PC-3 (cell line): ENCODE data around the gene SPATA1.

Source experiments
- CTCF ChIP-seq: fragments of 300-600 bp; sonication (generic); conservative IDR thresholded peaks from 2 replicates; pipeline ENCODE4 v1.5.1; 2017; ENCODE audit warnings: antibody characterized with exemption, low read depth, mild to moderate bottlenecking, low read length
- EZH2 ChIP-seq: fragments of 300-600 bp; sonication (generic); IDR thresholded peaks from one replicate; pipeline ENCODE4 v1.6.1; 2017; ENCODE audit warnings: antibody characterized with exemption, mild to moderate bottlenecking, low read length; ENCODE audit not compliant: unreplicated experiment
- EZH2phosphoT487 ChIP-seq: fragments of 300-600 bp; sonication (generic); IDR thresholded peaks from 2 replicates; pipeline ENCODE4 v1.6.1; 2018; ENCODE audit warnings: mild to moderate bottlenecking, antibody characterized with exemption, low read length, borderline replicate concordance

DNA sequence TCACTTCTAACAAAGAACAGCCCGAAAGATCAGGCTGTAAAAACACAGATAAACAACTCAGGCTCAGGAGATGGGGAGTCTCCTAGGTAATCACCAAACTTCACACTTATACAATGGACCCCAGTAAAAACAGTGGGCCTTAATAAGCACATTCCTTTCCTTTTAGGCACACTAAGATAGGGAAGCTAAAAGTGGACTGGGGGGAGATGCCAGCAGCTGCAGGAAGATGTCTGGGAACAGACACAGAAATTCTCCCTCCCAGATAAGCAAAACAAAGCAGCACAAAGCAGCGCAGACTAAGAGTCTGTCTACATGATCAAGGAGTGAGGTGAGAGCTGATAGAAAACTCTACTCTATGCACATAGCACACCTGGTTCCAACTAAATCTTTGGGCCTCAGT is 97.0 kb downstream of the SPATA1 start:
- TF ChIP-seq CTCF (no peak), EZH2 (no peak), EZH2phosphoT487 (no peak)
